ENCODE results near the gene CCDC97. TPM values are rescaled to one million over a fixed set of nuclear protein-coding genes. Genes with fewer than 3 reads are reported as not detected.
A peak's percentile ranks its signal among the peaks of the same experiment; 100 is the strongest.
"Not testable (repeated sequence)": the region's sequence is repeated elsewhere in the genome, so short reads cannot be mapped to it uniquely, and the experiment has no call there.

The CCDC97 gene
- total and polyA plus RNA-seq, 2 donors = 10.8 to 15.4 TPM

DNA sequence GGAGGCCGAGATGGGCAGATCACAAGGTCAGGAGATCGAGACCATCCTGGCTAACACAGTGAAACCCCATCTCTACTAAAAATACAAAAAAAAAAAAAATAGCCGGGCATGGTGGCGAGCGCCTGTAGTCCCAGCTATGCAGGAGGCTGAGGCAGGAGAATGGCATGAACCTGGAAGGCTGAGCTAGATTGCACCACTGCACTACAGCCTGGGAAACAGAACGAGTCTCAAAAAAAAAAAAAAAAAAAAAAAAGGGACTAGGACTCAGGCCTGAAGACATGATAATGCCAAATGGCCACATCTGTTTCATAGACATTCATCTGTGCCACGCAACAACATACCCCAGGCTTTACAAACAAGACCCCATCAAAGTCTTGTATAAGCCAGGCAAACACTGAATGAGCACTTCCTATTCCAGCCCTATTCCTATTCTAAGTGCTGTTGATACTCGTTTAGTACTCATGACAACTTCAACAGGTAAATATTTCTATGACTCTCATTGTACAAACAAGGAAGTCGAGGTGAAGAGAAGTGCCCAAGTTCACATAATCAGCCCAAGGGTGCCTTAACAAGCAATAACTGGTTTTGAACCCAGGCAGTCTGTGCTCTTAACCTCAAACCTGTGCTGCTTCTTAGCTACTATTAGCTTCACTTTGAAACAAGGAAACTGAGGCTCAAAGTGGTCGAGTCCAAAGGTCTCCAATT is 52.3 kb downstream of the CCDC97 start:
- no peak overlapping the region for H3K4me3 ChIP-seq (ENCODE audit: low read length in 2 of 2)
- no peaks in the 10 kb centered on the region for H3K27me3 ChIP-seq (ENCODE audit: control insufficient read depth in 2 of 2, insufficient read depth in 1 of 2, low read length in 1 of 2)
- DNase-seq (ENCODE audit: low read depth in 6 of 9, low spot score in 9 of 9) = no peak
- H3K9me3 ChIP-seq (ENCODE audit: control insufficient read depth in 2 of 2, insufficient read depth in 1 of 2, low read length in 1 of 2) = no peaks in the 10 kb centered on the region
- peaks cover 6 to 24% of the 10 kb centered on the region in 2 donors for H3K4me1 ChIP-seq (ENCODE audit: control insufficient read depth in 2 of 2, insufficient read depth in 2 of 2, low read length in 2 of 2)
- H3K36me3 ChIP-seq (ENCODE audit: control insufficient read depth in 2 of 2, insufficient read depth in 2 of 2, low read length in 1 of 2) = peaks cover 5 to 7% of the 10 kb centered on the region in 2 donors
- 96% methylated on average over 10 of the region's 10 CpGs for WGBS
- no peak overlapping the region for H3K27ac ChIP-seq (ENCODE audit: low read depth in 1 of 2, low read length in 1 of 2)

- Histone ChIP-seq H3K36me3 (ENCODE audit: control insufficient read depth in 2 of 2, insufficient read depth in 2 of 2, low read length in 1 of 2) (peaks cover 5 to 10% of the 10 kb centered on the region in 2 donors), H3K27me3 (ENCODE audit: control insufficient read depth in 2 of 2, insufficient read depth in 1 of 2, low read length in 1 of 2) (no peaks in the 10 kb centered on the region), H3K4me3 (ENCODE audit: low read length in 2 of 2) (peak overlapping the region; percentile 54 to 79), H3K9me3 (ENCODE audit: control insufficient read depth in 2 of 2, insufficient read depth in 1 of 2, low read length in 1 of 2) (no peaks in the 10 kb centered on the region), H3K4me1 (ENCODE audit: control insufficient read depth in 2 of 2, insufficient read depth in 2 of 2, low read length in 2 of 2) (peaks cover 6 to 16% of the 10 kb centered on the region in 2 donors), H3K27ac (ENCODE audit: low read depth in 1 of 2, low read length in 1 of 2) (peak overlapping the region; percentile 72 to 99)
- 61% methylated on average over 6 of the region's 6 CpGs for WGBS
- no peak for DNase-seq (ENCODE audit: low read depth in 6 of 9, low spot score in 9 of 9)
These were observed 53.4 kb downstream of the CCDC97 start for GRCh38 chr19:41363371-41363752.

- under 1% methylated on average over 56 of the region's 56 CpGs for WGBS
- Histone ChIP-seq H3K36me3 (ENCODE audit: control insufficient read depth in 2 of 2, insufficient read depth in 2 of 2, low read length in 1 of 2) (peaks cover 5 to 10% of the 10 kb centered on the region in 2 donors), H3K9me3 (ENCODE audit: control insufficient read depth in 2 of 2, insufficient read depth in 1 of 2, low read length in 1 of 2) (no peaks in the 10 kb centered on the region), H3K4me3 (ENCODE audit: low read length in 2 of 2) (peak within 1 kb of the TSS; percentile 54 to 79), H3K27ac (ENCODE audit: low read depth in 1 of 2, low read length in 1 of 2) (peak within 1 kb of the TSS; percentile 97 to 99), H3K4me1 (ENCODE audit: control insufficient read depth in 2 of 2, insufficient read depth in 2 of 2, low read length in 2 of 2) (peaks cover 6 to 16% of the 10 kb centered on the region in 2 donors), H3K27me3 (ENCODE audit: control insufficient read depth in 2 of 2, insufficient read depth in 1 of 2, low read length in 1 of 2) (no peaks in the 10 kb centered on the region)
- peak; percentile 97 to 100 (median 98) for DNase-seq (ENCODE audit: low read depth in 6 of 9, low spot score in 9 of 9)
These were observed 54.0 kb downstream of the CCDC97 start, which contains the start of gene B9D2 for GRCh38 chr19:41363753-41364523. Gene B9D2, minus strand, starts transcription at chr19:41364149. Its CDS starts 630 bp downstream, at chr19:41363519.

GRCh38 chr19:41364524-41365391 is 54.8 kb downstream of the CCDC97 start:
- Histone ChIP-seq H3K4me1 (ENCODE audit: control insufficient read depth in 2 of 2, insufficient read depth in 2 of 2, low read length in 2 of 2) (peaks cover 6 to 16% of the 10 kb centered on the region in 2 donors), H3K4me3 (ENCODE audit: low read length in 2 of 2) (peak overlapping the region; percentile 54 to 79), H3K9me3 (ENCODE audit: control insufficient read depth in 2 of 2, insufficient read depth in 1 of 2, low read length in 1 of 2) (no peaks in the 10 kb centered on the region), H3K36me3 (ENCODE audit: control insufficient read depth in 2 of 2, insufficient read depth in 2 of 2, low read length in 1 of 2) (peaks cover 5 to 10% of the 10 kb centered on the region in 2 donors), H3K27me3 (ENCODE audit: control insufficient read depth in 2 of 2, insufficient read depth in 1 of 2, low read length in 1 of 2) (no peaks in the 10 kb centered on the region), H3K27ac (ENCODE audit: low read depth in 1 of 2, low read length in 1 of 2) (peak overlapping the region; percentile 97 to 99)
- 70% methylated on average over 14 of the region's 14 CpGs for WGBS
- DNase-seq (ENCODE audit: low read depth in 6 of 9, low spot score in 9 of 9) = no peak

GRCh38 chr19:41366089-41366488 is 56.1 kb downstream of the CCDC97 start:
- peaks cover 6 to 16% of the 10 kb centered on the region in 2 donors for H3K4me1 ChIP-seq (ENCODE audit: control insufficient read depth in 2 of 2, insufficient read depth in 2 of 2, low read length in 2 of 2)
- 100% methylated on average over 1 of the region's 1 CpG for WGBS

GRCh38 chr19:41367848-41368301 is 57.9 kb downstream of the CCDC97 start:
- Histone ChIP-seq H3K27ac (ENCODE audit: low read depth in 1 of 2, low read length in 1 of 2) (peak overlapping the region in 1 of 2 donors; percentile 74), H3K36me3 (ENCODE audit: control insufficient read depth in 2 of 2, insufficient read depth in 2 of 2, low read length in 1 of 2) (peaks cover 0 to 4% of the 10 kb centered on the region in 2 donors), H3K27me3 (ENCODE audit: control insufficient read depth in 2 of 2, insufficient read depth in 1 of 2, low read length in 1 of 2) (no peaks in the 10 kb centered on the region), H3K4me1 (ENCODE audit: control insufficient read depth in 2 of 2, insufficient read depth in 2 of 2, low read length in 2 of 2) (peaks cover 6 to 16% of the 10 kb centered on the region in 2 donors), H3K4me3 (ENCODE audit: low read length in 2 of 2) (no peak overlapping the region), H3K9me3 (ENCODE audit: control insufficient read depth in 2 of 2, insufficient read depth in 1 of 2, low read length in 1 of 2) (no peaks in the 10 kb centered on the region)
- DNase-seq (ENCODE audit: low read depth in 6 of 9, low spot score in 9 of 9) = no peak
- WGBS = 53% methylated on average over 6 of the region's 6 CpGs

More at GRCh38 chr19:41366089-41366488, 56.1 kb downstream of the CCDC97 start:
- Histone ChIP-seq H3K4me3 (ENCODE audit: low read length in 2 of 2) (no peak overlapping the region), H3K27ac (ENCODE audit: low read depth in 1 of 2, low read length in 1 of 2) (no peak overlapping the region), H3K36me3 (ENCODE audit: control insufficient read depth in 2 of 2, insufficient read depth in 2 of 2, low read length in 1 of 2) (peaks cover 2 to 6% of the 10 kb centered on the region in 2 donors), H3K9me3 (ENCODE audit: control insufficient read depth in 2 of 2, insufficient read depth in 1 of 2, low read length in 1 of 2) (no peaks in the 10 kb centered on the region), H3K27me3 (ENCODE audit: control insufficient read depth in 2 of 2, insufficient read depth in 1 of 2, low read length in 1 of 2) (no peaks in the 10 kb centered on the region)
- no peak for DNase-seq (ENCODE audit: low read depth in 6 of 9, low spot score in 9 of 9)

DNA sequence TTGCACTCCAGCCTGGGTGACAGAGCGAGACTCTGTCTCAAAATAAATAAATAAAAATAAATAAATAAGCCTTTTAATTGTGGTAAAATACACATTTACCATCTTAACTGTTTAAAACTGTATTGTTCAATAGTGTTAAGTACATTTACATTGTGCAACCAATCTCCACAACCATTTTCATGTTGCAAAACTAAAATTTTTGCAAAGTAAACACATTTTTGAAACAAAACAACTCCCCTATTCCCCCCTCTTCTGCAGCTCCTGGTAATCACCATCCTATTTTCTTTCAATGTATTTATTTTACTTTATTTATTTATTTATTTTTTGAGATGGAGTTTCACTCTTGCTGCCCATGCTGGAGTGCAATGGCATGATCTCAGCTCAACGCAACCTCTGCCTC is 59.8 kb downstream of the CCDC97 start:
- H3K27ac ChIP-seq (ENCODE audit: low read depth in 1 of 2, low read length in 1 of 2) = no peak overlapping the region
- WGBS = over 99% methylated on average over 2 of the region's 2 CpGs
- DNase-seq (ENCODE audit: low read depth in 6 of 9, low spot score in 9 of 9) = no peak

GRCh38 chr19:41371119-41371518 is 61.1 kb downstream of the CCDC97 start:
- not testable (repeated sequence) for H3K27me3 ChIP-seq (ENCODE audit: control insufficient read depth in 2 of 2, insufficient read depth in 1 of 2, low read length in 1 of 2); H3K36me3 ChIP-seq (ENCODE audit: control insufficient read depth in 2 of 2, insufficient read depth in 2 of 2, low read length in 1 of 2); H3K9me3 ChIP-seq (ENCODE audit: control insufficient read depth in 2 of 2, insufficient read depth in 1 of 2, low read length in 1 of 2); H3K4me1 ChIP-seq (ENCODE audit: control insufficient read depth in 2 of 2, insufficient read depth in 2 of 2, low read length in 2 of 2); DNase-seq (ENCODE audit: low read depth in 6 of 9, low spot score in 9 of 9); H3K27ac ChIP-seq (ENCODE audit: low read depth in 1 of 2, low read length in 1 of 2); H3K4me3 ChIP-seq (ENCODE audit: low read length in 2 of 2)
- 97% methylated on average over 5 of the region's 5 CpGs for WGBS

More for the DNA sequence above, 59.8 kb downstream of the CCDC97 start:
- Histone ChIP-seq H3K4me3 (ENCODE audit: low read length in 2 of 2) (no peak overlapping the region), H3K36me3 (ENCODE audit: control insufficient read depth in 2 of 2, insufficient read depth in 2 of 2, low read length in 1 of 2) (peaks cover 0 to 4% of the 10 kb centered on the region in 2 donors), H3K27me3 (ENCODE audit: control insufficient read depth in 2 of 2, insufficient read depth in 1 of 2, low read length in 1 of 2) (no peaks in the 10 kb centered on the region), H3K9me3 (ENCODE audit: control insufficient read depth in 2 of 2, insufficient read depth in 1 of 2, low read length in 1 of 2) (no peaks in the 10 kb centered on the region), H3K4me1 (ENCODE audit: control insufficient read depth in 2 of 2, insufficient read depth in 2 of 2, low read length in 2 of 2) (peaks cover 0 to 4% of the 10 kb centered on the region in 2 donors)

All from thymus (tissue), 11 donors.